ENCODE results near the gene CFAP210. TPM values are rescaled to one million over a fixed set of nuclear protein-coding genes. Genes with fewer than 3 reads are reported as not detected.

CFAP210 gene
- total RNA-seq, 1 experiment from 2014 or later, result 0.20 TPM

- TF ChIP-seq, protein P1, sequence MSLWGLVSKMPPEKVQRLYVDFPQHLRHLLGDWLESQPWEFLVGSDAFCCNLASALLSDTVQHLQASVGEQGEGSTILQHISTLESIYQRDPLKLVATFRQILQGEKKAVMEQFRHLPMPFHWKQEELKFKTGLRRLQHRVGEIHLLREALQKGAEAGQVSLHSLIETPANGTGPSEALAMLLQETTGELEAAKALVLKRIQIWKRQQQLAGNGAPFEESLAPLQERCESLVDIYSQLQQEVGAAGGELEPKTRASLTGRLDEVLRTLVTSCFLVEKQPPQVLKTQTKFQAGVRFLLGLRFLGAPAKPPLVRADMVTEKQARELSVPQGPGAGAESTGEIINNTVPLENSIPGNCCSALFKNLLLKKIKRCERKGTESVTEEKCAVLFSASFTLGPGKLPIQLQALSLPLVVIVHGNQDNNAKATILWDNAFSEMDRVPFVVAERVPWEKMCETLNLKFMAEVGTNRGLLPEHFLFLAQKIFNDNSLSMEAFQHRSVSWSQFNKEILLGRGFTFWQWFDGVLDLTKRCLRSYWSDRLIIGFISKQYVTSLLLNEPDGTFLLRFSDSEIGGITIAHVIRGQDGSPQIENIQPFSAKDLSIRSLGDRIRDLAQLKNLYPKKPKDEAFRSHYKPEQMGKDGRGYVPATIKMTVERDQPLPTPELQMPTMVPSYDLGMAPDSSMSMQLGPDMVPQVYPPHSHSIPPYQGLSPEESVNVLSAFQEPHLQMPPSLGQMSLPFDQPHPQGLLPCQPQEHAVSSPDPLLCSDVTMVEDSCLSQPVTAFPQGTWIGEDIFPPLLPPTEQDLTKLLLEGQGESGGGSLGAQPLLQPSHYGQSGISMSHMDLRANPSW (CRISPR knock-in tag; conservative IDR thresholded peaks at IDR 0.05; ENCODE audit: low read depth), result no peak
Observed at GRCh38 chr2:169670215-169670651, 24.0 kb downstream of the CFAP210 start (continued).

- CTCF ChIA-PET, result interaction anchor here (1.4 kb wide), 1 partner anchor 9 kb away, joined by 4 read pairs; no protein-coding TSS in a partner anchor
Observed at GRCh38 chr2:169667583-169667982, 26.6 kb downstream of the CFAP210 start.

GRCh38 chr2:169664978-169665930, 29.0 kb downstream of the CFAP210 start:
- no peak for ATAC-seq
- Mint-ChIP-seq H3K27ac (no peak overlapping the region), H3K9me3 (no peaks in the 10 kb centered on the region), H3K4me3 (no peak overlapping the region), H3K27me3 (ENCODE audit: low read depth) (peaks cover 2% of the 10 kb centered on the region; the same call in 1 of the 2 replicates), H3K36me3 (no peaks in the 10 kb centered on the region), H3K4me1 (no peaks in the 10 kb centered on the region)
- ChIA-PET CTCF (no interaction called here), POLR2A (interaction anchor here (0.7 kb wide), 1 partner anchor 100 kb away, joined by 3 read pairs; no protein-coding TSS in a partner anchor)
- TF ChIP-seq MYBL2 (CRISPR knock-in tag; IDR thresholded peaks at IDR 0.05), result no peak
- no peak for TF ChIP-seq ZMAT4 (CRISPR knock-in tag; IDR thresholded peaks at IDR 0.05)
- no peak for TF ChIP-seq TEAD4 (CRISPR knock-in tag; IDR thresholded peaks at IDR 0.05)
- no peak for TF ChIP-seq NR3C1 (CRISPR knock-in tag; conservative IDR thresholded peaks at IDR 0.05; ENCODE audit: low read depth)
- no peak for TF ChIP-seq SOX15 (CRISPR knock-in tag; IDR thresholded peaks at IDR 0.05)
- no peak for TF ChIP-seq ZNF121 (CRISPR knock-in tag; IDR thresholded peaks at IDR 0.05)
- TF ChIP-seq, protein P2, sequence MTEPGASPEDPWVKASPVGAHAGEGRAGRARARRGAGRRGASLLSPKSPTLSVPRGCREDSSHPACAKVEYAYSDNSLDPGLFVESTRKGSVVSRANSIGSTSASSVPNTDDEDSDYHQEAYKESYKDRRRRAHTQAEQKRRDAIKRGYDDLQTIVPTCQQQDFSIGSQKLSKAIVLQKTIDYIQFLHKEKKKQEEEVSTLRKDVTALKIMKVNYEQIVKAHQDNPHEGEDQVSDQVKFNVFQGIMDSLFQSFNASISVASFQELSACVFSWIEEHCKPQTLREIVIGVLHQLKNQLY (CRISPR knock-in tag; IDR thresholded peaks at IDR 0.05), result no peak
- TF ChIP-seq FOXJ3 (CRISPR knock-in tag; IDR thresholded peaks at IDR 0.05; ENCODE audit: borderline replicate concordance), result no peak
- TF ChIP-seq, protein P3, sequence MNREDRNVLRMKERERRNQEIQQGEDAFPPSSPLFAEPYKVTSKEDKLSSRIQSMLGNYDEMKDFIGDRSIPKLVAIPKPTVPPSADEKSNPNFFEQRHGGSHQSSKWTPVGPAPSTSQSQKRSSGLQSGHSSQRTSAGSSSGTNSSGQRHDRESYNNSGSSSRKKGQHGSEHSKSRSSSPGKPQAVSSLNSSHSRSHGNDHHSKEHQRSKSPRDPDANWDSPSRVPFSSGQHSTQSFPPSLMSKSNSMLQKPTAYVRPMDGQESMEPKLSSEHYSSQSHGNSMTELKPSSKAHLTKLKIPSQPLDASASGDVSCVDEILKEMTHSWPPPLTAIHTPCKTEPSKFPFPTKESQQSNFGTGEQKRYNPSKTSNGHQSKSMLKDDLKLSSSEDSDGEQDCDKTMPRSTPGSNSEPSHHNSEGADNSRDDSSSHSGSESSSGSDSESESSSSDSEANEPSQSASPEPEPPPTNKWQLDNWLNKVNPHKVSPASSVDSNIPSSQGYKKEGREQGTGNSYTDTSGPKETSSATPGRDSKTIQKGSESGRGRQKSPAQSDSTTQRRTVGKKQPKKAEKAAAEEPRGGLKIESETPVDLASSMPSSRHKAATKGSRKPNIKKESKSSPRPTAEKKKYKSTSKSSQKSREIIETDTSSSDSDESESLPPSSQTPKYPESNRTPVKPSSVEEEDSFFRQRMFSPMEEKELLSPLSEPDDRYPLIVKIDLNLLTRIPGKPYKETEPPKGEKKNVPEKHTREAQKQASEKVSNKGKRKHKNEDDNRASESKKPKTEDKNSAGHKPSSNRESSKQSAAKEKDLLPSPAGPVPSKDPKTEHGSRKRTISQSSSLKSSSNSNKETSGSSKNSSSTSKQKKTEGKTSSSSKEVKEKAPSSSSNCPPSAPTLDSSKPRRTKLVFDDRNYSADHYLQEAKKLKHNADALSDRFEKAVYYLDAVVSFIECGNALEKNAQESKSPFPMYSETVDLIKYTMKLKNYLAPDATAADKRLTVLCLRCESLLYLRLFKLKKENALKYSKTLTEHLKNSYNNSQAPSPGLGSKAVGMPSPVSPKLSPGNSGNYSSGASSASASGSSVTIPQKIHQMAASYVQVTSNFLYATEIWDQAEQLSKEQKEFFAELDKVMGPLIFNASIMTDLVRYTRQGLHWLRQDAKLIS (CRISPR knock-in tag; IDR thresholded peaks at IDR 0.05; ENCODE audit: borderline replicate concordance), result no peak
- TF ChIP-seq ZNF396 (CRISPR knock-in tag; IDR thresholded peaks at IDR 0.05; ENCODE audit: borderline replicate concordance), result no peak
- DNase-seq (ENCODE audit: low spot score), result no peak

More at GRCh38 chr2:169667583-169667982, 26.6 kb downstream of the CFAP210 start:
- H3K36me3 Mint-ChIP-seq, result no peaks in the 10 kb centered on the region
- no peak overlapping the region for H3K27ac Mint-ChIP-seq
- ATAC-seq (no peak), DNase-seq (ENCODE audit: low spot score) (no peak)
- no peaks in the 10 kb centered on the region for H3K9me3 Mint-ChIP-seq
- no peak overlapping the region for H3K4me3 Mint-ChIP-seq
- TF ChIP-seq MYBL2 (CRISPR knock-in tag; IDR thresholded peaks at IDR 0.05) (no peak), TP53 (CRISPR knock-in tag; IDR thresholded peaks at IDR 0.05) (no peak), MXD4 (CRISPR knock-in tag; IDR thresholded peaks at IDR 0.05; ENCODE audit: borderline replicate concordance) (no peak), OVOL2 (CRISPR knock-in tag; IDR thresholded peaks at IDR 0.05; ENCODE audit: borderline replicate concordance) (no peak), NFE2L1 (CRISPR knock-in tag; IDR thresholded peaks at IDR 0.05) (no peak), ZNF138 (CRISPR knock-in tag; conservative IDR thresholded peaks at IDR 0.05) (no peak), RORB (CRISPR knock-in tag; IDR thresholded peaks at IDR 0.05) (no peak), CREB1 (CRISPR knock-in tag; IDR thresholded peaks at IDR 0.05) (no peak), E2F1 (CRISPR knock-in tag; IDR thresholded peaks at IDR 0.05) (no peak), SP1 (CRISPR knock-in tag; conservative IDR thresholded peaks at IDR 0.05) (no peak), JUN (CRISPR knock-in tag; IDR thresholded peaks at IDR 0.05) (no peak), GTF2I (CRISPR knock-in tag; conservative IDR thresholded peaks at IDR 0.05) (no peak)
- TF ChIP-seq, protein P4, sequence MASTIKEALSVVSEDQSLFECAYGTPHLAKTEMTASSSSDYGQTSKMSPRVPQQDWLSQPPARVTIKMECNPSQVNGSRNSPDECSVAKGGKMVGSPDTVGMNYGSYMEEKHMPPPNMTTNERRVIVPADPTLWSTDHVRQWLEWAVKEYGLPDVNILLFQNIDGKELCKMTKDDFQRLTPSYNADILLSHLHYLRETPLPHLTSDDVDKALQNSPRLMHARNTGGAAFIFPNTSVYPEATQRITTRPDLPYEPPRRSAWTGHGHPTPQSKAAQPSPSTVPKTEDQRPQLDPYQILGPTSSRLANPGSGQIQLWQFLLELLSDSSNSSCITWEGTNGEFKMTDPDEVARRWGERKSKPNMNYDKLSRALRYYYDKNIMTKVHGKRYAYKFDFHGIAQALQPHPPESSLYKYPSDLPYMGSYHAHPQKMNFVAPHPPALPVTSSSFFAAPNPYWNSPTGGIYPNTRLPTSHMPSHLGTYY (CRISPR knock-in tag; IDR thresholded peaks at IDR 0.05), result no peak
- H3K4me1 Mint-ChIP-seq, result no peaks in the 10 kb centered on the region
- POLR2A ChIA-PET, result interaction anchor here (0.5 kb wide), 1 partner anchor 76 kb away, joined by 5 read pairs; no protein-coding TSS in a partner anchor
- H3K27me3 Mint-ChIP-seq (ENCODE audit: low read depth), result peaks cover 2% of the 10 kb centered on the region; the same call in 1 of the 2 replicates
